HepG2 (cell line): ENCODE results near the gene KREMEN1. TPM values are rescaled to one million over a fixed set of nuclear protein-coding genes. Genes with fewer than 3 reads are reported as not detected.

Experiments
- ARNT2 ChIP-seq: sonication (generic); formaldehyde crosslinking; IDR thresholded peaks from 2 replicates; pipeline ENCODE4 v1.8.0; 2022; ENCODE audit warnings: mild to moderate bottlenecking, low read depth, missing genetic modification reagents, moderate library complexity
- CEBPB ChIP-seq: IDR thresholded peaks from 2 replicates; pipeline ENCODE4 v1.6.1; 2011; ENCODE audit warnings: low read depth, low read length, improper control_type of control experiment, borderline replicate concordance
- RXRA ChIP-seq: sonication (generic); formaldehyde crosslinking; IDR thresholded peaks from 2 replicates; pipeline ENCODE4 v1.5.1; 2020; ENCODE audit warnings: missing genetic modification reagents
- TP53 ChIP-seq: sonication (generic); formaldehyde crosslinking; conservative IDR thresholded peaks from 2 replicates; pipeline ENCODE4 v1.4.0; 2020; ENCODE audit warnings: missing genetic modification reagents
- ZGPAT ChIP-seq: IDR thresholded peaks from 2 replicates; pipeline ENCODE4 v1.6.1; 2016; ENCODE audit warnings: mild to moderate bottlenecking
- ZNF331 ChIP-seq: sonication (generic); formaldehyde crosslinking; IDR thresholded peaks from 2 replicates; pipeline ENCODE4 v1.4.0; 2020; ENCODE audit warnings: missing genetic modification reagents
- ZNF841 ChIP-seq: sonication (generic); formaldehyde crosslinking; IDR thresholded peaks from 2 replicates; pipeline ENCODE4 v1.8.1; 2023; ENCODE audit warnings: missing genetic modification reagents, borderline replicate concordance
- polyA plus RNA-seq, 8 experiments: library from polyadenylated mRNA; depleted of rRNA in 3 of 8; stranded (reverse) in 7 of 8; unstranded in 1 of 8; fragments of >200 nt; fragmentation: Illumina TruSeq in 4 of 8; extraction: Trizol in 4 of 8; gene quantifications; 2 replicates each; pipeline versions ENCODE4 v1.2.1 to v1.2.3, GENCODE V29; 2011 to 2016; ENCODE audit warnings: low read depth in 4 of 8, missing spikeins in 1 of 8, mixed read lengths in 1 of 8; ENCODE audit not compliant: insufficient read depth in 1 of 8
- total RNA-seq, 5 experiments: library from RNA; depleted of rRNA; stranded (reverse); fragments of >200 nt; fragmentation: Illumina TruSeq; extraction: Trizol; gene quantifications; 2 replicates each; pipeline ENCODE4 v1.2.3, GENCODE V29; 2016; ENCODE audit warnings: low read depth in 1 of 5
- TF ChIP-seq, protein P1 (sequence below): sonication (generic); formaldehyde crosslinking; IDR thresholded peaks from 2 replicates; pipeline ENCODE4 v1.8.1; 2023; ENCODE audit warnings: missing genetic modification reagents, inconsistent platforms, borderline replicate concordance

KREMEN1 gene
- total and polyA plus RNA-seq, 2 of the 13 experiments (the other 11 are each of a cell fraction or from before 2014, with no cell fraction given), result 9.8 to 13.8 TPM

DNA sequence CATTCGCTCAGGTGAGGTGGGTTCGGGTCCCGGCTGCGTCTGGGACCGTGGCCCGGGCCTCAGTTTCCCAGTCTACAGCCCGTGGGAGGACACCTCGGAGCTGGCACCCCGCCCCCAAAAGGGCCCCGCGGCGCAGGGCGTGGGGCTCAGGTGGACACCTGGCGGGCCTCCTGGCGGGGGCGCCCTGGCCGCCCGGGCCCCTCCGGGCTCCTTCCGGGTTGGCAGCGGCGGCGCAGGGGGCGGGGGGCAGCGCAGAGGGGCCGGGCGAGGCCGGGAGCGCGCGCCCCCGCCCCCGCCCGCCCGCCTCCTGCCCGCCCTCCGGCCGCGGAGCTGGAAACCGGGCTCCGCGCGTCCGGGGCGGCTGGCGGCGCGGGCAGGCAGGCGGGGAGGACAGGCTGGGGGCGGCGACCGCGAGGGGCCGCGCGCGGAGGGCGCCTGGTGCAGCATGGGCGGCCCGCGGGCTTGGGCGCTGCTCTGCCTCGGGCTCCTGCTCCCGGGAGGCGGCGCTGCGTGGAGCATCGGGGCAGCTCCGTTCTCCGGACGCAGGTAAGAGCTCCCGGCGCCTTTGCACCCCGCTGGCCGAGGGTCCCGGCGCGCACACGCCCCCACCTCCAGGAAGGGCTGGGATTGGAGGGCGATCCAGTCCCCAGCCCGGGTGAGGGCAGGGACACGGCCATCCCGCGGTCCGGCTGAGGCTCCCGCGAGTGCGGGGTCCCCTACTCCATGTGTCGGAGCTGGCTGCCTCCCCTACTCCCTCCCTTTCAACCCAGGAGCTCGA is 132.9 kb downstream of the KREMEN1 start, which contains the start of gene EMID1 (continued):
- TF ChIP-seq ARNT2 (CRISPR knock-in tag) (0 out of 2 replicates have a peak, but pooled peaks have one; percentile 34), RXRA (CRISPR knock-in tag) (no peak), ZGPAT (no peak), ZNF331 (CRISPR knock-in tag) (no peak), TP53 (CRISPR knock-in tag) (no peak), CEBPB (no peak), ZNF841 (CRISPR knock-in tag) (no peak)
- TF ChIP-seq, protein P1, sequence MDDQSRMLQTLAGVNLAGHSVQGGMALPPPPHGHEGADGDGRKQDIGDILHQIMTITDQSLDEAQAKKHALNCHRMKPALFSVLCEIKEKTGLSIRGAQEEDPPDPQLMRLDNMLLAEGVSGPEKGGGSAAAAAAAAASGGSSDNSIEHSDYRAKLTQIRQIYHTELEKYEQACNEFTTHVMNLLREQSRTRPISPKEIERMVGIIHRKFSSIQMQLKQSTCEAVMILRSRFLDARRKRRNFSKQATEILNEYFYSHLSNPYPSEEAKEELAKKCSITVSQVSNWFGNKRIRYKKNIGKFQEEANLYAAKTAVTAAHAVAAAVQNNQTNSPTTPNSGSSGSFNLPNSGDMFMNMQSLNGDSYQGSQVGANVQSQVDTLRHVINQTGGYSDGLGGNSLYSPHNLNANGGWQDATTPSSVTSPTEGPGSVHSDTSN (CRISPR knock-in tag), result no peak
